ENCODE data around the gene SELENON.
"Not testable (repeated sequence)": the region's sequence is repeated elsewhere in the genome, so short reads cannot be mapped to it uniquely, and the experiment has no call there.

SELENON gene

GRCh38 chr1:25837262-25837875 is 37.4 kb downstream of the SELENON start:
- H3K36me3 ChIP-seq (ENCODE audit: insufficient read depth, insufficient read length, low read length): peaks cover 49% of the 10 kb centered on the region
- H3K4me3 ChIP-seq (ENCODE audit: insufficient read length, low read depth): no peak overlapping the region
- no peak overlapping the region for H3K9ac ChIP-seq (ENCODE audit: insufficient read length, low read depth)
- no peaks in the 10 kb centered on the region for H3K27me3 ChIP-seq (ENCODE audit: insufficient read depth, insufficient read length)
- no peak for DNase-seq (ENCODE audit: low read depth, low spot score)
- TF ChIP-seq ZNF274 (IDR thresholded peaks at IDR 0.05; ENCODE audit: low read depth, low read length): no peak
- TF ChIP-seq YY1 (IDR thresholded peaks at IDR 0.05; ENCODE audit: insufficient read depth, insufficient read length): no peak
- no peak for TF ChIP-seq SUZ12 (IDR thresholded peaks at IDR 0.05; ENCODE audit: extremely low read depth, insufficient read depth, insufficient read length)
- H3K9me3 ChIP-seq (ENCODE audit: insufficient read depth, low read length): no peaks in the 10 kb centered on the region
- H3K4me1 ChIP-seq (ENCODE audit: insufficient read depth, insufficient read length): no peaks in the 10 kb centered on the region

- H3K4me1 ChIP-seq (ENCODE audit: insufficient read depth, insufficient read length); H3K27me3 ChIP-seq (ENCODE audit: insufficient read depth, insufficient read length); H3K9ac ChIP-seq (ENCODE audit: insufficient read length, low read depth); DNase-seq (ENCODE audit: low read depth, low spot score); H3K4me3 ChIP-seq (ENCODE audit: insufficient read length, low read depth); H3K9me3 ChIP-seq (ENCODE audit: insufficient read depth, low read length): not testable (repeated sequence)
- peaks cover 26% of the 10 kb centered on the region for H3K36me3 ChIP-seq (ENCODE audit: insufficient read depth, insufficient read length, low read length)
Observed at GRCh38 chr1:25839808-25840207, 39.8 kb downstream of the SELENON start.

- Histone ChIP-seq H3K9me3 (ENCODE audit: insufficient read depth, low read length) (no peaks in the 10 kb centered on the region), H3K4me3 (ENCODE audit: insufficient read length, low read depth) (no peak overlapping the region), H3K27me3 (ENCODE audit: insufficient read depth, insufficient read length) (no peaks in the 10 kb centered on the region), H3K36me3 (ENCODE audit: insufficient read depth, insufficient read length, low read length) (no peaks in the 10 kb centered on the region), H3K4me1 (ENCODE audit: insufficient read depth, insufficient read length) (no peaks in the 10 kb centered on the region), H3K9ac (ENCODE audit: insufficient read length, low read depth) (no peak overlapping the region)
- no peak for TF ChIP-seq YY1 (IDR thresholded peaks at IDR 0.05; ENCODE audit: insufficient read depth, insufficient read length)
- no peak for TF ChIP-seq SUZ12 (IDR thresholded peaks at IDR 0.05; ENCODE audit: extremely low read depth, insufficient read depth, insufficient read length)
- no peak for TF ChIP-seq ZNF274 (IDR thresholded peaks at IDR 0.05; ENCODE audit: low read depth, low read length)
- no peak for DNase-seq (ENCODE audit: low read depth, low spot score)
Observed at GRCh38 chr1:25843483-25843882, 43.5 kb downstream of the SELENON start.

GRCh38 chr1:25844536-25845337 is 44.7 kb downstream of the SELENON start:
- Histone ChIP-seq H3K36me3 (ENCODE audit: insufficient read depth, insufficient read length, low read length) (no peaks in the 10 kb centered on the region), H3K4me3 (ENCODE audit: insufficient read length, low read depth) (no peak overlapping the region), H3K9ac (ENCODE audit: insufficient read length, low read depth) (no peak overlapping the region), H3K4me1 (ENCODE audit: insufficient read depth, insufficient read length) (no peaks in the 10 kb centered on the region), H3K9me3 (ENCODE audit: insufficient read depth, low read length) (no peaks in the 10 kb centered on the region), H3K27me3 (ENCODE audit: insufficient read depth, insufficient read length) (no peaks in the 10 kb centered on the region)
- no peak for DNase-seq (ENCODE audit: low read depth, low spot score)
- TF ChIP-seq YY1 (IDR thresholded peaks at IDR 0.05; ENCODE audit: insufficient read depth, insufficient read length) (no peak), SUZ12 (IDR thresholded peaks at IDR 0.05; ENCODE audit: extremely low read depth, insufficient read depth, insufficient read length) (no peak), ZNF274 (IDR thresholded peaks at IDR 0.05; ENCODE audit: low read depth, low read length) (no peak)

- Histone ChIP-seq H3K4me3 (ENCODE audit: insufficient read length, low read depth) (no peak overlapping the region), H3K9me3 (ENCODE audit: insufficient read depth, low read length) (no peaks in the 10 kb centered on the region), H3K4me1 (ENCODE audit: insufficient read depth, insufficient read length) (no peaks in the 10 kb centered on the region), H3K27me3 (ENCODE audit: insufficient read depth, insufficient read length) (no peaks in the 10 kb centered on the region), H3K36me3 (ENCODE audit: insufficient read depth, insufficient read length, low read length) (no peaks in the 10 kb centered on the region), H3K9ac (ENCODE audit: insufficient read length, low read depth) (no peak overlapping the region)
- no peak for DNase-seq (ENCODE audit: low read depth, low spot score)
- no peak for TF ChIP-seq ZNF274 (IDR thresholded peaks at IDR 0.05; ENCODE audit: low read depth, low read length)
- no peak for TF ChIP-seq YY1 (IDR thresholded peaks at IDR 0.05; ENCODE audit: insufficient read depth, insufficient read length)
- TF ChIP-seq SUZ12 (IDR thresholded peaks at IDR 0.05; ENCODE audit: extremely low read depth, insufficient read depth, insufficient read length): no peak
Observed at GRCh38 chr1:25845664-25846063, 45.7 kb downstream of the SELENON start.

- no peaks in the 10 kb centered on the region for H3K27me3 ChIP-seq (ENCODE audit: insufficient read depth, insufficient read length)
- H3K9me3 ChIP-seq (ENCODE audit: insufficient read depth, low read length): no peaks in the 10 kb centered on the region
- no peaks in the 10 kb centered on the region for H3K36me3 ChIP-seq (ENCODE audit: insufficient read depth, insufficient read length, low read length)
- no peak for DNase-seq (ENCODE audit: low read depth, low spot score)
- TF ChIP-seq YY1 (IDR thresholded peaks at IDR 0.05; ENCODE audit: insufficient read depth, insufficient read length) (no peak), ZNF274 (IDR thresholded peaks at IDR 0.05; ENCODE audit: low read depth, low read length) (no peak), SUZ12 (IDR thresholded peaks at IDR 0.05; ENCODE audit: extremely low read depth, insufficient read depth, insufficient read length) (no peak)
- H3K4me3 ChIP-seq (ENCODE audit: insufficient read length, low read depth): no peak overlapping the region
- no peaks in the 10 kb centered on the region for H3K4me1 ChIP-seq (ENCODE audit: insufficient read depth, insufficient read length)
- H3K9ac ChIP-seq (ENCODE audit: insufficient read length, low read depth): no peak overlapping the region
Observed at GRCh38 chr1:25847929-25848328, 47.9 kb downstream of the SELENON start.

GRCh38 chr1:25848531-25848930 is 48.5 kb downstream of the SELENON start:
- no peak for DNase-seq (ENCODE audit: low read depth, low spot score)
- Histone ChIP-seq H3K4me1 (ENCODE audit: insufficient read depth, insufficient read length) (no peaks in the 10 kb centered on the region), H3K36me3 (ENCODE audit: insufficient read depth, insufficient read length, low read length) (peaks cover 2% of the 10 kb centered on the region), H3K9me3 (ENCODE audit: insufficient read depth, low read length) (no peaks in the 10 kb centered on the region), H3K4me3 (ENCODE audit: insufficient read length, low read depth) (no peak overlapping the region), H3K27me3 (ENCODE audit: insufficient read depth, insufficient read length) (no peaks in the 10 kb centered on the region), H3K9ac (ENCODE audit: insufficient read length, low read depth) (no peak overlapping the region)
- TF ChIP-seq SUZ12 (IDR thresholded peaks at IDR 0.05; ENCODE audit: extremely low read depth, insufficient read depth, insufficient read length): no peak
- no peak for TF ChIP-seq ZNF274 (IDR thresholded peaks at IDR 0.05; ENCODE audit: low read depth, low read length)
- no peak for TF ChIP-seq YY1 (IDR thresholded peaks at IDR 0.05; ENCODE audit: insufficient read depth, insufficient read length)
